KBM-7 (cell line): ENCODE data around the gene PDRG1.
A peak's percentile ranks its signal among the peaks of the same experiment; 100 is the strongest.

Source experiments
- DNase-seq: peaks from one replicate; pipeline ENCODE4 v3.0.0-alpha.2; 2015
- in situ Hi-C: fragments of 300-500 bp; cut with MboI; formaldehyde crosslinking; loops from 2 replicates; pipeline ENCODE4 v1.14.3; 2020; ENCODE audit warnings: low sequenced_read_pairs, low pct_unique_long_range_greater_than_20kb, mixed read lengths

Gene PDRG1

DNA sequence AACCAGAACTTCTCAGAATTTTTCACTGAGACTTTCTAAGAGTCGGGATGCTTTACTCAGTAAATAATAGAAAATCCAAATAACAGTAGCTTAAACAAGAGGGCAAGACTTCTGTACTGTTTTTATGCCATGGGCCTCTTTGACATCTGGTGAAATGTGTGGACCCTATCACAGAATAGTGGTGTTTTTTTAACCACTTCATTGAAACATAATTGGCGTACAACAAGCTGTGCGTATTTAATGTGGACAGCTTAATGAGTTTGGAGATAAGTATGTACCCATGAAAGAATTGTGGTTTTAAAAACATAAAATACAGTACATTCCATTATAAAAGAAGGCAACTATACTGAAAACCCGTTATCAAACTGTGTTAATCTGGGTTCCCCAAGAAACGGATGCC is 37.7 kb downstream of the PDRG1 start:
- in situ Hi-C loops = no loop called here
- DNase-seq = no peak

DNA sequence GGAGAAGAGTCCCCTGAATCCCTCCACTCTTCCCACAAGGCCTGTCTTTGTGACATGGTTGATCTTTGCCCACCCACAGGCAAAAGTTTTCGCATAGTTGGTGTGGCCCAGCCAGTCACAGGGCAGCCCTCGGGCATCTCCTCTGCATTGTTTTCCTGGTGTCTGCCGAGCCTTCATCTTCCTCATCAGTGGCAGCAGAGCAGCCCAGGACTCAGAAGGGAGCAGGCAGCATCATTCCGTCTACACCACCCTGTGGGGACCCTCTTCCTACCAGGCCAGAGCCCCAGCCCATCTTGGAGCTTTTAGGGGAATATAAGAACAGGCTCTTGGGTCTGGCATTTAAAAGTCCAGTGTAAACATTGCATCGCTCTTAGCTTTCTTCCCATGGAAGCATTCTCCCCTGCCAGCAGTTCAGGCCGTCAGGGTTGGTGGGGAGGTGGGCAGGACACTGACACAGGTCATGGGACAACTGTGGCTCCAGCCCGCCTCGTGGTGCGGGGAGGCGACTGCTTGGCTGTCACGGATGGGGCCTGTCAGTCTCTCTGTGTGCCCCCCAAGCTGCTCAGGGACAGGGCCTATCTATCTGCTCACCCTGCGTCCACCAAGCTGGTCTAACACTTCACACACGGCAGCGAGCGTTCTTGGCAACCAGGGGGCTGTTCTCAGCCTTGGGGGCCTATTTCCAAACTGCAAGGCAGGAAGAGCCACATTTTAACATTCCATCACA is 38.3 kb downstream of the PDRG1 start:
- in situ Hi-C loops = no loop called here

GRCh38 chr20:31910071-31910803 is 41.6 kb downstream of the PDRG1 start:
- in situ Hi-C loops = no loop called here
- no peak for DNase-seq

More for the DNA sequence above, 38.3 kb downstream of the PDRG1 start:
- no peak for DNase-seq

DNA sequence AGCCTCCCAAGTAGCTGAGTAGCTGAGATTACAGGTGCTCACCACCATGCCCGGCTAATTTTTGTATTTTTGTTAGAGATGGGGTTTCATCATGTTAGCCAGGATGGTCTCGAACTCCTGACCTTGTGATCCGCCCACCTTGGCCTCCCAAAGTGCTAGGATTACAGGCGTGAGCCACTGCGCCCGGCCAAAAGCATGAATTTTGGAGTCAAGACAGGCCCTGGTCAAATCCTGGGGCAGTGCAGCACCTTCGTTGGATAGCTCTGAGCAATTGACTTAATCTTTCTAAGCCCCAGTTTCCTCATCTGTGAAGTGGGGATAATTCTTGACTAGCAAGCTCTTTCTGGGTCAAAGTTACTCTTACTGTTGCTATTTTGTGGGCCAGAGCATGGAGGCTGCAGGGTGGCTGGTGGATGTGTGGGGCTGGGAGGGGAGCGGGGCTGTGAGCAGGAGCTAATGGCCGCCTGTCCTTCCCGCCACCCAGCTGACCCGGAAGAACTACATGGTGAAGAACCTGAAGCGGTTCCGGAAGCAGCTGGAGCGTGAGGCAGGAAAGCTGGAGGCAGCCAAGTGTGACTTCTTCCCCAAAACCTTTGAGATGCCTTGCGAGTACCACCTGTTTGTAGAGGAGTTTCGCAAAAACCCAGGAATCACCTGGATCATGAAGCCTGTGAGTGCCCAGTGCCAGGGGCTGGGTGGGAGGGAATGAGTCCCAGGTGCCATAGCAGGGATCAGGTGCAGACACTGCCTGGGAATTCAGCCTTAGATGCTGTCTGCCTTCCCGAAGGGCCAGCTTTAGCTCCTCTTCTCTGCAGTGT is 42.4 kb downstream of the PDRG1 start:
- in situ Hi-C loops = no loop called here
- DNase-seq = peak; percentile 47

- in situ Hi-C loops = no loop called here
- no peak for DNase-seq
Observed at GRCh38 chr20:31908424-31908823, 43.4 kb downstream of the PDRG1 start.

DNA sequence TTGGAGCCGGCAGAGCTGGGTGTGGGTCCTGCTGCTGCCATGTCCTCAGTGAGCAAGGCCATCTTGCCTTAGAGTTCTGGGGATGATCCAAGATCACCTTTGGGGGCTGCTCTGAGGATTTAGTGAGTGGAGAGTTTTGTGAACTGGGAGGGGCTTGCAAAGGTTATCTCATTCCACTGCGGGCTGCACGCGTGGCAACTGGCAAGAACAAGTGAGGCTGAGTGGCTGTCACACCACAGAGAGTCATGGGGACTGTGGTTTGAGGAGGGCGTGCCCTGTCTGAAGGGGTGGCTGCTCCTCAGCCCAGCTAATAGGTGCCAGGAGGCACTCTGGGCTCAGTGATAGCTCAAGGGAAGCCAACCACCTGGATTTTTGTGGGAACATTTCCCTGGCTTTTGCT is 43.8 kb downstream of the PDRG1 start:
- in situ Hi-C loops = no loop called here
- no peak for DNase-seq

DNA sequence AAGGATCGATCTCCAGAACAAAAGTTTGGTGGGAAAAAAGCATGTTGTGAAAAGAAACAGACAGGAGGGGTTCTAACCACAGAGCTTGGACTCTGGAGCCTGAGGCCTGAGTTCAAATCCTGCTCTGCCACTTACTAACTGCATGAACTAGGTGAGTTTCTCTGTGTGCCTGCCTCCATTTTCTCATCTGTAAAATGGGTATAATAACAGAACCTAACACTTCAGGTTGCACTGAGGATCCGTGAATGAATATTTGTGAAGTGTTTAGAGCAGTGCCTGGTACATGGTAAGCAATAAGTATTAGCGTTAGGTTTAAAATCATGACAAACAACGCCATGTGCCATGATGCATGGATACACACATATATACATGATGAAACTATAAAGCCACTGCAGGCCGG is 44.8 kb downstream of the PDRG1 start:
- DNase-seq = no peak
- in situ Hi-C loops = no loop called here

- in situ Hi-C loops = no loop called here
- no peak for DNase-seq
Observed at GRCh38 chr20:31906001-31906400, 45.8 kb downstream of the PDRG1 start.

DNA sequence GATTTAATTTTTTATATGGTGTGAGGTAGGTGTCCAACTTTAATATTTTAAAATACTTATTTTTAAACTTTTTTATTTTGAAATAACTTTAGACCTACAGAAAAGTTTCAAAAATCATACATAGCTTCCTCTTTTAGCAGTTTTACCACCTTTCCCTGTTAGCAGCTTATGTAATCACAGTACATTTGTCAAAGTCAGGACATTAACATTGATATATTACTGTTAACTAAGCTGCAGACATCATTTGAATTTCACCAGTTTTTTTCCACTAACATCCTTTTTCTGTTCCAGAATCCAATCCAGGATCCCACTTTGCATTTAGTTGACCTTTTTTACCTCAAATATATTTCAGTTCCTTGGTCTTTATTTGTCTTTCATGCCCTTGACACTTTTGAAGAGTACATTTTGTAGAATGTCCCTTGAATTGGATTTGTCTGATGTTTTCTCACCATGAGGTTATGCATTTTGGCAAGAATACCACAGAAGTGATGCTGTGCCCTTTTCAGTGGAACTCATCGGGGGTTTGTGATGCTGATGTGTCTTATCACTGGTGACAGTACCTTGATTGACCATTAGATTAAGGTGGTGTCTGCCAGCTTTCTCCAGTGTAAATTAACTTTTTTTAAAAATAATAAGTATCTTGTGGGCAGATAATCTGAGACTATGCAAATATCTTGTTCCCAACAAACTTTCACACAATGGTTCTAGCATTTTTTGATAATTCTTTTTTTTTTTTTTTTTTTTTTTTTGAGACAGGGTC is 48.0 kb downstream of the PDRG1 start:
- no peak for DNase-seq
- in situ Hi-C loops = no loop called here

GRCh38 chr20:31901615-31902014 is 50.2 kb downstream of the PDRG1 start:
- no peak for DNase-seq
- in situ Hi-C loops = no loop called here

- DNase-seq = no peak
- in situ Hi-C loops = no loop called here
Observed at GRCh38 chr20:31897541-31897940, 54.3 kb downstream of the PDRG1 start.

GRCh38 chr20:31896049-31896448 is 55.8 kb downstream of the PDRG1 start:
- DNase-seq = no peak
- in situ Hi-C loops = no loop called here

DNA sequence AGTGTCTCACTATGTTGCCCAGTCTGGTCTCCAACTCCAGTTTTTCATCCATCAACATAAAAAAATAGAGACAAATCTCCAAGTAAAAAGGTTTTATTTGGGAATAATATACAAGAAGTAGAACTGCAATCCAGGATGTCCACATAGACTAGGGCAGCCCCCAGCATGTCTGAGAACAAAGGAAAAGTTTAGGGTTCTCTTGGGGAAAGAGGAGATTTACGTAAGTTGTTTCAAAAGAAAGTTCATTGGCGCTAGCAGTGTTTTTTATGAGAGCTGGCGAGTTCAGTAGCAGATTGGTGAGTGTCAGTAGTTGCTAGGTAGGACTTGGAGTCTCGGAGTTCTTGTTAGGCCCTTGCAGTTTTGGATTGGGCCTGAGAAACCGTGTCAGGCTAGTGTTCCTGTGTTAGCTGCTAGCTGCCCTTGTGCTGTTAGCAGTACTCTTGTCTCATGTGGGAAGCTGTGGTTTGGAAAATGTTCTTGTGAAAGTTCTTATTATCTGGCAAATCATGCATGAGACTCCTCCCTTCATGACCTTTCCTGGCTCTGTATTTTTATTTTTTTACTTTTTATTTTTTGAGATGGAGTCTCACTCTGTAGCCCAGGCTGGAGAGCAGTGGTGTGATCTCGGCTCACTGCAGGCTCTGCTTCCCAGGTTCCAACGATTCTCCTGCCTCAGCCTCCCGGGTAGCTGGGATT is 56.7 kb downstream of the PDRG1 start:
- peak; percentile 42 for DNase-seq
- in situ Hi-C loops = no loop called here
